ENCODE results near the gene SBF1. TPM values are rescaled to one million over a fixed set of nuclear protein-coding genes. Genes with fewer than 3 reads are reported as not detected.

The SBF1 gene
- total RNA-seq, 1 donor from 2014 or later, result 110 TPM

GRCh38 chr22:50519151-50519550, 44.3 kb upstream of the SBF1 start:
- H3K9me3 Mint-ChIP-seq (ENCODE audit: unreplicated experiment), result no peaks in the 10 kb centered on the region
- DNase-seq (ENCODE audit: extremely low spot score, unreplicated experiment), result no peak
- H3K4me1 Mint-ChIP-seq (ENCODE audit: unreplicated experiment), result peaks cover 2% of the 10 kb centered on the region
- H3K27ac Mint-ChIP-seq (ENCODE audit: unreplicated experiment), result no peak overlapping the region
- H3K36me3 Mint-ChIP-seq (ENCODE audit: unreplicated experiment), result peaks cover 13% of the 10 kb centered on the region
- no peak for TF ChIP-seq CTCF (IDR thresholded peaks at IDR 0.05)
- H3K27me3 Mint-ChIP-seq (ENCODE audit: unreplicated experiment), result no peaks in the 10 kb centered on the region
- H3K4me3 Mint-ChIP-seq (ENCODE audit: unreplicated experiment), result no peak overlapping the region

DNA sequence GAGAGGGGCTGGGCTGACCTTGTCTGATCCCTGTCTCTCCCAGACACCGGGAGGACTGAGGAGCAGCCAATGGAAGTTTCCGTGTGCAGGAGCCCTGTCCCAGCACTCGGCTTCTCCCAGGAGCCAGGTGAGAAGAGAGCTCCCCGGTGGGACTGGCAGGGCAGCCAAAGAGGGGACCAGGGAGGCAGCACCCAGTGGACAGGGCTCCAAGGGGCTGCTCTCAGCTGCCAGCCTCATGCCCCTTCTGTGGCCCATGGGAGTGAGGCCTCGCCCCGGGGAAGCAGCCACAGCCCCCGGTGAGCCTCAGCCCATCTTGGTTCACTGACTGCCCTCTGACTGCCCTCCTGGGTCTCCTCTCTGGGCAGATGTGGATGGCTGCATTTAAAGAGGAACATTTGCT, 43.8 kb upstream of the SBF1 start:
- Mint-ChIP-seq H3K4me3 (ENCODE audit: unreplicated experiment) (no peak overlapping the region), H3K4me1 (ENCODE audit: unreplicated experiment) (peaks cover 2% of the 10 kb centered on the region), H3K36me3 (ENCODE audit: unreplicated experiment) (peaks cover 13% of the 10 kb centered on the region), H3K27ac (ENCODE audit: unreplicated experiment) (no peak overlapping the region), H3K9me3 (ENCODE audit: unreplicated experiment) (no peaks in the 10 kb centered on the region), H3K27me3 (ENCODE audit: unreplicated experiment) (no peaks in the 10 kb centered on the region)
- no peak for TF ChIP-seq CTCF (IDR thresholded peaks at IDR 0.05)
- no peak for DNase-seq (ENCODE audit: extremely low spot score, unreplicated experiment)

GRCh38 chr22:50517495-50518260, 42.8 kb upstream of the SBF1 start:
- no peak overlapping the region for H3K27ac Mint-ChIP-seq (ENCODE audit: unreplicated experiment)
- no peaks in the 10 kb centered on the region for H3K27me3 Mint-ChIP-seq (ENCODE audit: unreplicated experiment)
- TF ChIP-seq CTCF (IDR thresholded peaks at IDR 0.05), result no peak
- no peaks in the 10 kb centered on the region for H3K4me1 Mint-ChIP-seq (ENCODE audit: unreplicated experiment)
- H3K36me3 Mint-ChIP-seq (ENCODE audit: unreplicated experiment), result peaks cover 13% of the 10 kb centered on the region
- H3K9me3 Mint-ChIP-seq (ENCODE audit: unreplicated experiment), result no peaks in the 10 kb centered on the region
- DNase-seq (ENCODE audit: extremely low spot score, unreplicated experiment), result no peak
- H3K4me3 Mint-ChIP-seq (ENCODE audit: unreplicated experiment), result no peak overlapping the region

DNA sequence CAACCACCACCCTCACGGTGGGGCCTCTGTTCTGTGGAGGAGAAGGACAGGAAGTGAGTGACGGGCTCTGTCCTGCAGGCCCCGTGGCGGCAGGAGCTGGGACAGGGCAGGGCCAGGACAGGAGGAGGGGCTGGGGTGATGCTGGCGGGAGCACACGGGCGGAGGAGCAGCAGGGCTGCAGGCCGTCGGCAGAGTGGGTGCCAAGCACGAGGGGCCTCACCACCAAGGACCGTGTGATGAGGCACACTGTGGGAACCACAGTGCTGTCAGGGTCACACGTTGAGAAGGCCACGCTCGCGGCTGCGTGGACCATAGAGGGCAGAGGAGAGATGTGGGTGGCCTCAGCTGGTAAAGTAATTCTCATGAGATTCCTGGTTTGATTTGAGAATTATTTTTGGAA, 42.1 kb upstream of the SBF1 start:
- no peaks in the 10 kb centered on the region for H3K9me3 Mint-ChIP-seq (ENCODE audit: unreplicated experiment)
- no peak overlapping the region for H3K4me3 Mint-ChIP-seq (ENCODE audit: unreplicated experiment)
- no peaks in the 10 kb centered on the region for H3K27me3 Mint-ChIP-seq (ENCODE audit: unreplicated experiment)
- peaks cover 13% of the 10 kb centered on the region for H3K36me3 Mint-ChIP-seq (ENCODE audit: unreplicated experiment)
- DNase-seq (ENCODE audit: extremely low spot score, unreplicated experiment), result no peak
- H3K4me1 Mint-ChIP-seq (ENCODE audit: unreplicated experiment), result no peaks in the 10 kb centered on the region
- TF ChIP-seq CTCF (IDR thresholded peaks at IDR 0.05), result no peak
- H3K27ac Mint-ChIP-seq (ENCODE audit: unreplicated experiment), result no peak overlapping the region

DNA sequence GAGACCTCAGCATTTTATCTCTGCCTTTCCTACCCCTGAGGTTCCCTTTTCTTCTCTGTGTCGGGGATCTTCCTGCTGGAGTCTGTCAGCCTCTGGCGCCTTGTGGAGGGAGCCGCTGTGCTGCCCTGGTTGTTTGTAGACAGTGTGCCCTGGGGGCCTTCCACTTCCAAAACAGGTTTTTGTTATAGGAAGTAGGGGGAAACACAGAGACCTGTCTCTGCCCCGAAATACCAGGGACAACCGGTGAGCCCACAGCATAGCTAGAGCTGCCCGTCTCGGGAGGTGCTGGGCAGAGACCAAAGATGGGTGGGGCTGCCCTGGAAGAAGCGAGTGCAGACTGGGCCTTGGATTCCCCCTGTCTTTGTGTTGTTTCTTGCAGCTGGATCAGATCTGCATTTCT, 41.2 kb upstream of the SBF1 start:
- H3K4me3 Mint-ChIP-seq (ENCODE audit: unreplicated experiment), result no peak overlapping the region
- H3K9me3 Mint-ChIP-seq (ENCODE audit: unreplicated experiment), result no peaks in the 10 kb centered on the region
- H3K4me1 Mint-ChIP-seq (ENCODE audit: unreplicated experiment), result no peaks in the 10 kb centered on the region
- no peak for TF ChIP-seq CTCF (IDR thresholded peaks at IDR 0.05)
- no peak overlapping the region for H3K27ac Mint-ChIP-seq (ENCODE audit: unreplicated experiment)
- no peaks in the 10 kb centered on the region for H3K27me3 Mint-ChIP-seq (ENCODE audit: unreplicated experiment)
- peaks cover 13% of the 10 kb centered on the region for H3K36me3 Mint-ChIP-seq (ENCODE audit: unreplicated experiment)
- no peak for DNase-seq (ENCODE audit: extremely low spot score, unreplicated experiment)
